ENCODE results near the gene SLC28A3. TPM values are rescaled to one million over a fixed set of nuclear protein-coding genes. Genes with fewer than 3 reads are reported as not detected.

The SLC28A3 gene
- total RNA-seq, 1 experiment from 2014 or later, result not detected

DNA sequence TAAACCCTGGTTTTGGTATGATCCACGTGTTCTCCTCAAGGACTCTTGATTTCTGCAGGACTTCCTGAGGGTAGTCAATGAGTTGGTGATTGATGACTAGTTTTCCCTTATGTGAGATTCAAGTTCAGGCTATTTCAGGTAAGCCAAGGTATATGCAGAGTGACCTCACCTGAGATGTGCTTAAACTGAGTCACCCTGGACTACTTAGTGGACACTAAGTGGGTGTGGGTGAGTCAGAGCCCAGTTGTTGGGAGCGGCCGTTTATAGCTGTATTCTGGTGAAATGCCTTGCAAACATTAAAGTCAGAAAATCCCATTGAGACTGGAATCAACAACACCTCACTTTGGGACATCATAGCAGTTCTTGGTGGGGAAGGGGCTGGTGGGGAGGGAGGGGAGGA is 62.9 kb downstream of the SLC28A3 start:
- Mint-ChIP-seq H3K27ac (no peak overlapping the region), H3K36me3 (no peaks in the 10 kb centered on the region), H3K27me3 (ENCODE audit: low read depth) (peaks cover 40% of the 10 kb centered on the region), H3K4me3 (no peak overlapping the region), H3K9me3 (no peaks in the 10 kb centered on the region), H3K4me1 (peaks cover 12% of the 10 kb centered on the region)
- ATAC-seq, result no peak
- DNase-seq (ENCODE audit: low spot score), result no peak
- TF ChIP-seq JAZF1 (CRISPR knock-in tag; IDR thresholded peaks at IDR 0.05) (no peak), FOXP1 (CRISPR knock-in tag; IDR thresholded peaks at IDR 0.05; ENCODE audit: borderline replicate concordance) (no peak), ZNF232 (CRISPR knock-in tag; IDR thresholded peaks at IDR 0.05) (no peak)
- POLR2A ChIA-PET, result no interaction called here
- CTCF ChIA-PET, result interaction anchor here (1.1 kb wide), 1 partner anchor 17 kb away, joined by 5 read pairs; no protein-coding TSS in a partner anchor

DNA sequence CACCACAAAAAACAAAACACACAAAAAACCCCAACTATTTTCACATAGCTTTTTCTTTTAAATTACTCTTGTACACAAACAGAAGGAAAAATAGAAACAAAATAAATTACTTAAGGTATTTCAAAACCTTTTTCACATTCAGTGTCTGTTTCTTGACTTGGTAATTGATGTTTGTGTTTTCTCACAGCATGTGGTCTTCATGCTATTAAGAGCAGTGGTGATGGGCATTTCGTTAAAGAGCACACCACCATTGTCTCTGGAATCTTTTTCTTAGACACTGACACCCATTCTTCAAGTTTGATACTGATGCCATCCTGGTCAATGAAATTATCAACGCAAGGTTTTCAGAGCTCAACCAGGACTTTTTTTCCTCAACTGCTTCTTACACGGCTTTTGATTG is 63.8 kb downstream of the SLC28A3 start:
- Mint-ChIP-seq H3K4me1 (peaks cover 21% of the 10 kb centered on the region), H3K36me3 (no peaks in the 10 kb centered on the region), H3K9me3 (no peaks in the 10 kb centered on the region), H3K27ac (no peak overlapping the region), H3K4me3 (no peak overlapping the region), H3K27me3 (ENCODE audit: low read depth) (peaks cover 46% of the 10 kb centered on the region)
- CTCF ChIA-PET, result interaction anchor here (1.1 kb wide), 1 partner anchor 17 kb away, joined by 5 read pairs; no protein-coding TSS in a partner anchor
- POLR2A ChIA-PET, result no interaction called here
- TF ChIP-seq, protein P1, sequence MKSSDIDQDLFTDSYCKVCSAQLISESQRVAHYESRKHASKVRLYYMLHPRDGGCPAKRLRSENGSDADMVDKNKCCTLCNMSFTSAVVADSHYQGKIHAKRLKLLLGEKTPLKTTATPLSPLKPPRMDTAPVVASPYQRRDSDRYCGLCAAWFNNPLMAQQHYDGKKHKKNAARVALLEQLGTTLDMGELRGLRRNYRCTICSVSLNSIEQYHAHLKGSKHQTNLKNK (CRISPR knock-in tag; IDR thresholded peaks at IDR 0.05), result no peak
- TF ChIP-seq GRHL2 (CRISPR knock-in tag; IDR thresholded peaks at IDR 0.05; ENCODE audit: insufficient replicate concordance, severe bottlenecking) (no peak), CREB1 (CRISPR knock-in tag; IDR thresholded peaks at IDR 0.05) (no peak), NR3C1 (CRISPR knock-in tag; conservative IDR thresholded peaks at IDR 0.05; ENCODE audit: low read depth) (no peak), TCF7 (CRISPR knock-in tag; IDR thresholded peaks at IDR 0.05; ENCODE audit: low read depth) (no peak), OVOL2 (CRISPR knock-in tag; IDR thresholded peaks at IDR 0.05; ENCODE audit: borderline replicate concordance) (no peak), NFYB (CRISPR knock-in tag; conservative IDR thresholded peaks at IDR 0.05; ENCODE audit: low read depth) (no peak), SMAD4 (CRISPR knock-in tag; IDR thresholded peaks at IDR 0.05) (no peak), ZNF121 (CRISPR knock-in tag; IDR thresholded peaks at IDR 0.05) (no peak), JUN (CRISPR knock-in tag; IDR thresholded peaks at IDR 0.05) (no peak), RORB (CRISPR knock-in tag; IDR thresholded peaks at IDR 0.05) (no peak), ZNF671 (CRISPR knock-in tag; IDR thresholded peaks at IDR 0.05) (no peak), PRRX2 (CRISPR knock-in tag; IDR thresholded peaks at IDR 0.05) (no peak), GTF2I (CRISPR knock-in tag; conservative IDR thresholded peaks at IDR 0.05) (no peak)
- TF ChIP-seq, protein P2, sequence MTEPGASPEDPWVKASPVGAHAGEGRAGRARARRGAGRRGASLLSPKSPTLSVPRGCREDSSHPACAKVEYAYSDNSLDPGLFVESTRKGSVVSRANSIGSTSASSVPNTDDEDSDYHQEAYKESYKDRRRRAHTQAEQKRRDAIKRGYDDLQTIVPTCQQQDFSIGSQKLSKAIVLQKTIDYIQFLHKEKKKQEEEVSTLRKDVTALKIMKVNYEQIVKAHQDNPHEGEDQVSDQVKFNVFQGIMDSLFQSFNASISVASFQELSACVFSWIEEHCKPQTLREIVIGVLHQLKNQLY (CRISPR knock-in tag; IDR thresholded peaks at IDR 0.05), result no peak
- TF ChIP-seq, protein P3, sequence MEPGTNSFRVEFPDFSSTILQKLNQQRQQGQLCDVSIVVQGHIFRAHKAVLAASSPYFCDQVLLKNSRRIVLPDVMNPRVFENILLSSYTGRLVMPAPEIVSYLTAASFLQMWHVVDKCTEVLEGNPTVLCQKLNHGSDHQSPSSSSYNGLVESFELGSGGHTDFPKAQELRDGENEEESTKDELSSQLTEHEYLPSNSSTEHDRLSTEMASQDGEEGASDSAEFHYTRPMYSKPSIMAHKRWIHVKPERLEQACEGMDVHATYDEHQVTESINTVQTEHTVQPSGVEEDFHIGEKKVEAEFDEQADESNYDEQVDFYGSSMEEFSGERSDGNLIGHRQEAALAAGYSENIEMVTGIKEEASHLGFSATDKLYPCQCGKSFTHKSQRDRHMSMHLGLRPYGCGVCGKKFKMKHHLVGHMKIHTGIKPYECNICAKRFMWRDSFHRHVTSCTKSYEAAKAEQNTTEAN (CRISPR knock-in tag; IDR thresholded peaks at IDR 0.05), result no peak
- TF ChIP-seq, protein P4, sequence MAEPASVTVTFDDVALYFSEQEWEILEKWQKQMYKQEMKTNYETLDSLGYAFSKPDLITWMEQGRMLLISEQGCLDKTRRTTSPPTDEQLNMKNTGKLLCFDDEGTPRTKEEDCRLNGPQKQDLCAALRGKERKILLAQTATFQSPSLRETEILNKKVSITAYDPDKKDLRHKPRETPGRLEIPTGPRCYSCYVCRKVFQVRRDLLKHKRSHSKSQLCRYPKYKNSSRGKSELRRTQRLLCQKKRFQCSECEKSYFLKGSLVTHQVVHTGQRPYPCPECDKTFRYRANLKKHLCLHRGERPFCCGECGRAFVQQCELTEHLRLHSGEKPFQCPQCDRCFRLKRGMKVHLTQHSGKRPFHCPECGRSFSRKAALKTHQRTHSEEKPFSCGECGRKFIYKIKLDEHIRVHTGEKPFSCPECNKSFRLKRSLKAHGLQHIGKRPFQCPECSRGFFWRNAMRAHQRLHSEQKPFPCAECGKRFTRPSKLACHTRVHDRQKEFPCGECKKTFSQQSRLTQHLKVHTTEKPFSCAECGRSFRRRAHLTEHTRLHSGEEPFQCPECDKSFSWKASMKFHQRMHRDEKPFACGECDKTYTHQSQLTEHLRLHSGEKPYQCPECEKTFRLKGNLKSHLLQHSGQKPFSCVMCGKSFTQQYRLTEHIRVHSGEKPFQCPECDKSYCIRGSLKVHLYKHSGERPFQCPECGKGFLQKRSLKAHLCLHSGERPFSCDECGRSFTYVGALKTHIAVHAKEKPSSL (CRISPR knock-in tag; conservative IDR thresholded peaks at IDR 0.05), result no peak
- TF ChIP-seq, protein P5, sequence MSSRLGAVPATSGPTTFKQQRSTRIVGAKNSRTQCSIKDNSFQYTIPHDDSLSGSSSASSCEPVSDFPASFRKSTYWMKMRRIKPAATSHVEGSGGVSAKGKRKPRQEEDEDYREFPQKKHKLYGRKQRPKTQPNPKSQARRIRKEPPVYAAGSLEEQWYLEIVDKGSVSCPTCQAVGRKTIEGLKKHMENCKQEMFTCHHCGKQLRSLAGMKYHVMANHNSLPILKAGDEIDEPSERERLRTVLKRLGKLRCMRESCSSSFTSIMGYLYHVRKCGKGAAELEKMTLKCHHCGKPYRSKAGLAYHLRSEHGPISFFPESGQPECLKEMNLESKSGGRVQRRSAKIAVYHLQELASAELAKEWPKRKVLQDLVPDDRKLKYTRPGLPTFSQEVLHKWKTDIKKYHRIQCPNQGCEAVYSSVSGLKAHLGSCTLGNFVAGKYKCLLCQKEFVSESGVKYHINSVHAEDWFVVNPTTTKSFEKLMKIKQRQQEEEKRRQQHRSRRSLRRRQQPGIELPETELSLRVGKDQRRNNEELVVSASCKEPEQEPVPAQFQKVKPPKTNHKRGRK (CRISPR knock-in tag; IDR thresholded peaks at IDR 0.05; ENCODE audit: borderline replicate concordance), result no peak
- TF ChIP-seq, protein P6, sequence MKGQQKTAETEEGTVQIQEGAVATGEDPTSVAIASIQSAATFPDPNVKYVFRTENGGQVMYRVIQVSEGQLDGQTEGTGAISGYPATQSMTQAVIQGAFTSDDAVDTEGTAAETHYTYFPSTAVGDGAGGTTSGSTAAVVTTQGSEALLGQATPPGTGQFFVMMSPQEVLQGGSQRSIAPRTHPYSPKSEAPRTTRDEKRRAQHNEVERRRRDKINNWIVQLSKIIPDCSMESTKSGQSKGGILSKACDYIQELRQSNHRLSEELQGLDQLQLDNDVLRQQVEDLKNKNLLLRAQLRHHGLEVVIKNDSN (CRISPR knock-in tag; IDR thresholded peaks at IDR 0.05), result no peak
- TF ChIP-seq, protein P7, sequence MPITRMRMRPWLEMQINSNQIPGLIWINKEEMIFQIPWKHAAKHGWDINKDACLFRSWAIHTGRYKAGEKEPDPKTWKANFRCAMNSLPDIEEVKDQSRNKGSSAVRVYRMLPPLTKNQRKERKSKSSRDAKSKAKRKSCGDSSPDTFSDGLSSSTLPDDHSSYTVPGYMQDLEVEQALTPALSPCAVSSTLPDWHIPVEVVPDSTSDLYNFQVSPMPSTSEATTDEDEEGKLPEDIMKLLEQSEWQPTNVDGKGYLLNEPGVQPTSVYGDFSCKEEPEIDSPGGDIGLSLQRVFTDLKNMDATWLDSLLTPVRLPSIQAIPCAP (CRISPR knock-in tag; IDR thresholded peaks at IDR 0.05), result no peak
- DNase-seq (ENCODE audit: low spot score) (no peak), ATAC-seq (no peak)

Measured in WTC11 (cell line).